Duodenal mucosa (tissue), 2 donors: Measurements from ENCODE around the gene DACT2.

Source experiments
- H3K27ac ChIP-seq: one replicate; pipeline ENCODE4 v1.7.0; 2013; ENCODE audit warnings: low read depth, low read length
- H3K27me3 ChIP-seq, 2 donors: one replicate each; pipeline ENCODE4 v1.7.0; 2013; ENCODE audit warnings: low read length in 2 of 2, control low read depth in 1 of 2; ENCODE audit not compliant: insufficient read depth in 2 of 2, control insufficient read depth in 1 of 2
- H3K36me3 ChIP-seq, 2 donors: one replicate each; pipeline ENCODE4 v1.7.0; 2013; ENCODE audit warnings: low read length in 2 of 2, control low read depth in 1 of 2; ENCODE audit not compliant: insufficient read depth in 2 of 2, control insufficient read depth in 1 of 2
- H3K4me1 ChIP-seq, 2 donors: one replicate each; pipeline ENCODE4 v1.7.0; 2013; ENCODE audit warnings: low read length in 2 of 2, control low read depth in 1 of 2; ENCODE audit not compliant: insufficient read depth in 2 of 2, control insufficient read depth in 1 of 2
- H3K4me3 ChIP-seq, 2 donors: one replicate each; pipeline ENCODE4 v1.7.0; 2013; ENCODE audit warnings: low read length in 2 of 2, low read depth in 1 of 2
- H3K9ac ChIP-seq, 2 donors: one replicate each; pipeline ENCODE4 v1.7.0; 2013; ENCODE audit warnings: low read length in 2 of 2, low read depth in 1 of 2
- H3K9me3 ChIP-seq, 2 donors: one replicate each; pipeline ENCODE4 v1.7.0; 2013; ENCODE audit warnings: low read length in 2 of 2, control low read depth in 1 of 2; ENCODE audit not compliant: control insufficient read depth in 1 of 2

DACT2 gene

DNA sequence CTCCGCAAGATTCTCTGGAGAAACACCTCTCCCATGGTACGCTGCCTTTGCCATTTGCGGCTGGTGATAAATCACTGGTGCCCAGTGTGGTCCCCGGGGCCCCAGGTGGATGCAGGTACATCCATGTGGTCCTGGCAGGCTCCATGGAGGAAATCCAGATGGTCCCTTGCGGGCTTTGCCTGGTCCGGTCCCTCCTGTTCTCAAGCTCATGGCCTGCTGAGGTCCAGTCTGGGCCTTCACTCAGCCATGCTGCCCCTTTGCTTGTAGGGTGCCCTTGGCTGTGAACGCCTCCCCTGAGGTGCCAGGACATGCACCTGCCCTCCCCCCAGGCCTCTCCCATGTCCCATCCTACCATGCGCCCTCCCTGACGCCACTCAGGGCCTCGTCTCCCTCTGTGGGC lies 21.2 kb upstream of the DACT2 start:
- H3K4me1 ChIP-seq = peaks cover 12 to 21% of the 10 kb centered on the region in 2 donors
- H3K27ac ChIP-seq = no peak overlapping the region
- H3K27me3 ChIP-seq = no peaks in the 10 kb centered on the region
- no peaks in the 10 kb centered on the region for H3K9me3 ChIP-seq
- H3K4me3 ChIP-seq = no peak overlapping the region
- H3K9ac ChIP-seq = no peak overlapping the region
- no peaks in the 10 kb centered on the region for H3K36me3 ChIP-seq

DNA sequence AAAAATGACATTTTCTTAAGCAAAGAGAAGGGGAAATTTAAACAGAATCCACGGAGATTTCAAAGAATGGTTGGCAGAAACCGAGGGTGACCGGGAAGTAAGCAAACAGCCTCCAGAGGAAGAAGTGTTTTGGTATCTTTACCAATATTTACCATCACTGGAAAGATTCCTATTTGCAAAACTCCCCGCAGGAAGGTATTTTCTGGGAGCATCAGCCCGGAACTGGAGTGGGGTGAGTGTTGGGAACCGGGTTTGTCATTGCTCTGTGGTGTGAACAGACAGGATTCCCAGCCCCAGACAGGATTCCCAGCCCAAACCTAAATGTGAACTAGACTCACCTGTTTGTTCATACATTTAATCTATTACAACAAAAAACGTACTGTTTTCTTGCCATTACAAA lies 19.2 kb upstream of the DACT2 start:
- H3K27me3 ChIP-seq = no peaks in the 10 kb centered on the region
- peaks cover 12 to 21% of the 10 kb centered on the region in 2 donors for H3K4me1 ChIP-seq

DNA sequence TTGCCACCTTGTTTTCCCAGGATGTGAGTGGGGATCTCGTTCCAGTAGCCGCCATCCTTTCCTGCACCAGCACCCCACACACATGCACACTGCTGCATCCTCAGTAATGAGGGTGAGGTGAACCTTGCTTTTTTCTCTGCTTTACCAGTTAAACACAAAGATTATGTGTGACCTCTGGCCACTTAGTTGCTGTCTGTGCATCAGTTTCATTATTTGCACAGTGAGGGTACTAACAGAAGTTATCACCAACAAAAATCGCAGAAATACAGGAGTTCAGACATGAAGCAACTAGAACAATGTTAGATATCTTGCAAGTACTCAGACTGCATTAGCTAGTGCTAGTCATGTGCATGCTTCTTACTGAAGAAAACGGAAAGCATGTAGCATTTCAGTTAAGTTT lies 17.4 kb upstream of the DACT2 start:
- Histone ChIP-seq H3K27ac (no peak overlapping the region), H3K9ac (no peak overlapping the region), H3K9me3 (no peaks in the 10 kb centered on the region), H3K36me3 (no peaks in the 10 kb centered on the region), H3K4me1 (peaks cover 5% of the 10 kb centered on the region in 2 donors), H3K4me3 (no peak overlapping the region), H3K27me3 (no peaks in the 10 kb centered on the region)

More for the DNA sequence above, 19.2 kb upstream of the DACT2 start:
- Histone ChIP-seq H3K27ac (no peak overlapping the region), H3K4me3 (no peak overlapping the region), H3K9me3 (no peaks in the 10 kb centered on the region), H3K36me3 (no peaks in the 10 kb centered on the region), H3K9ac (no peak overlapping the region)

DNA sequence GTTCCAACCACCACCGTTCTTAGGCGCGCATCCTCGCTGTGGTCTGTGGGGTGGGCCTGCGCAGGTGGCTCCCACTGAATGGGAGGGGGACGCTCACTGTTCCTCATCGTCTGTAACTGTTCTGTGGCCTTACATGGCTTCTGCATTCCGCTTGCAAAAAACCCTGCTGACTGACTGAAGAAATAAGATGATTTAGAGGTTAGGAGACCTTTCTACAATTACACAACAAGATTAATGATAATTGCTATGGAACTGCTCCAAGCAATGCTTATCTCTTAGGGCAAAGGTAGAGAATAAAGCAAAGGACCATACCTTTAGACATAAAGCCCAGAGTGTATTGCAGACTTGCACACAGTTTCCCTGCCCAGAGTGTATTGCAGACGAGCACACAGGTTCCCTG lies 14.4 kb upstream of the DACT2 start:
- H3K4me1 ChIP-seq = peaks cover 5% of the 10 kb centered on the region in 2 donors

DNA sequence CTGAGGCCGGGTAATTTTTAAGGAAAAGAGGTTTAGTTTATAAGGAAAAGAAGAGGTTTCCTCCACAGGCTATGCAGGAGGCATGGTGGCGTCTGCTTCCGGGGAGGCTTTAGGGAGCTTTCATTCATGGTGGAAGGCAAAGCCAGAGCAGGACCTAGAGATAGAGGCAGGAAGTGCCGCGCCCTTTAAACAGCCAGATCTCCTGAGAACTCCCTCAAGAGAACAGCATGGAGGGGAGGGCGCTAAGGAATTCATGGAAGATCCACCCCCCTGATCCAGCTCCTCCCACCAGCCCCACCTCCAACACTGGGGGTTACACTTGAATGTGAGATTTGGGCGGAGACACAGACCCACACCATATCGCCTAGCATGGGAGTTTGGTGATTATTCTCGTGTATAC lies 13.9 kb upstream of the DACT2 start:
- Histone ChIP-seq H3K4me3 (peak overlapping the region; percentile 53 to 57), H3K4me1 (peaks cover 5% of the 10 kb centered on the region in 2 donors), H3K36me3 (no peaks in the 10 kb centered on the region), H3K27ac (no peak overlapping the region), H3K27me3 (no peaks in the 10 kb centered on the region), H3K9me3 (no peaks in the 10 kb centered on the region), H3K9ac (peak overlapping the region in 1 of 2 donors; percentile 17)

More for the DNA sequence above, 14.4 kb upstream of the DACT2 start:
- Histone ChIP-seq H3K9ac (no peak overlapping the region), H3K4me3 (peak overlapping the region; percentile 53 to 57), H3K9me3 (no peaks in the 10 kb centered on the region), H3K36me3 (no peaks in the 10 kb centered on the region), H3K27ac (no peak overlapping the region), H3K27me3 (no peaks in the 10 kb centered on the region)

DNA sequence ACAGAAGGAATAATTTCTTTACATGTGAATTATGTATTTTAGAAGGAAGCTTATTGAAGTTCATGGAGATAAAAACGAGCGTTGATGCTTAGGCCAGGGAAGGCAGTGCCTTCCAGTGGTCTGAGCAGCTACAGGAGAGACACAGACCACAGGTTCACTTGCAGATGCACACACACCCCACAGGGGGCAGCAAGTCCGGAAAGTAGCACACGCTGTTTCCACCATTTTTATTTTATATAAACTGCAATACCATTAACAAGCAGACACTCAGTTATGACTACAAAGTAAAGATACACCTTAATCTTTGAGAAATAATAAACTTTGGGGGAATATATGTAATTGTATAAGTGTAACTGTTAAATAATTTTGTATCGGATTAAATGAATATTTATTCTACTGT lies 13.5 kb upstream of the DACT2 start:
- H3K9ac ChIP-seq = peak overlapping the region in 1 of 2 donors; percentile 17
- no peak overlapping the region for H3K27ac ChIP-seq
- no peaks in the 10 kb centered on the region for H3K27me3 ChIP-seq
- peak overlapping the region; percentile 53 to 57 for H3K4me3 ChIP-seq
- peaks cover 5% of the 10 kb centered on the region in 2 donors for H3K4me1 ChIP-seq
- H3K36me3 ChIP-seq = no peaks in the 10 kb centered on the region
- H3K9me3 ChIP-seq = no peaks in the 10 kb centered on the region

DNA sequence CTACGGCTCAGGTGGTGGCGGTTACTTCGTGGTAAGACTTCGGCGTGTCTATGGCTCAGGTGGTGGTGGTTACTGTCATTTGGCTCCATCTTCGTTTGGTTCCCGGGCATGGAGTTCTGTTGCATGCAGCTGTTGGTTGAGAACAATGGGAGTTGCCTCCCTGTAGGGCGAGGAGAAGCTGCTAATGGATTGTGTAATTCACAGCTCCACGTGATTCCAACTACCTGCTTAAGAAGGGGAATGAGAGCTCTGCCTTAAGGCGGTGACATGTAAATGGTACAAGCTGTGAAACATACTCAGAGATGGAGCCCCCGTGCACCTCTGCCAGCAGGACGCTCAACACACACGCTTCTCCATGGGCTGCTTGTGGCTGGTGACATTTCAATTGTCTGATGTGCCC lies 12.4 kb upstream of the DACT2 start:
- no peak overlapping the region for H3K4me3 ChIP-seq
- peaks cover 3 to 5% of the 10 kb centered on the region in 2 donors for H3K4me1 ChIP-seq
- no peaks in the 10 kb centered on the region for H3K27me3 ChIP-seq
- H3K9me3 ChIP-seq = no peaks in the 10 kb centered on the region
- H3K36me3 ChIP-seq = no peaks in the 10 kb centered on the region
- H3K9ac ChIP-seq = no peak overlapping the region
- H3K27ac ChIP-seq = no peak overlapping the region

DNA sequence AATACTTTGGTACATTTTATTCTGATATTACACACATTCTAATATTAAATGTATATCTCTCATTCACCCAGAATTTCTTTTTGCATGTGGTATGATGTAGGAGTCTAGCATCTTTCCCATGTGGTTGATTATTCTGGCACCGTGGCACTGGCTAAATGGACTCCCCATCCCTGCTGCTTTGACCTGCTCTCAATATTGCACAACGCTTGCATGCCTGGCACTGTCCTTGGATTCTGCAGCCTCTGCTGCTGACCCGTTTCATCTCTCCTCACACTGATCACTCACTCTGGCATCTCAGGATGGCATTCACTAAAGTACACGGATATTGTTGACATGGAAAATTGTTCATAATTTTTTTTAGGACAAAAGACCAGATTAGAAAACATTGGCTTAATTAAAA lies 11.5 kb upstream of the DACT2 start:
- Histone ChIP-seq H3K27me3 (no peaks in the 10 kb centered on the region), H3K9me3 (no peaks in the 10 kb centered on the region), H3K4me3 (no peak overlapping the region), H3K36me3 (no peaks in the 10 kb centered on the region), H3K27ac (no peak overlapping the region), H3K4me1 (no peaks in the 10 kb centered on the region), H3K9ac (no peak overlapping the region)

DNA sequence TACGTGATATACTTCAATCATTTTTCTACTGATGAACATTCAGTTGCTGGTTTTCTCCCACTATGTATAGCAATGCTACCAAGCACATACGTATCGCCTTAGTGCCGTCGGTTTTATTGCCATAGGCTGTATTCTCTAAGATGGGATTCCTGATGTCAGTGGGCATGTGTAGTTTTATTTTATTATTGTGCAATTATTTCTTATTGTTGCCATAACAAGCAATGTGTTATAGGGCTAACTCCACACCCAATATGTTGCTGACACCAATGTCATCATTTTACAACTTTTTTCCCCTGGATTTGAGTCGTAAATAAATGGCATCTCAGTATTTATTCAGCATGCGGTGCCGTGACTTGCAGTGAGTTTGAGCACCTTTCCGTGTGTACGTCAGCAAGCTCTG lies 10.8 kb upstream of the DACT2 start:
- H3K27ac ChIP-seq = no peak overlapping the region
- no peaks in the 10 kb centered on the region for H3K9me3 ChIP-seq
- no peak overlapping the region for H3K4me3 ChIP-seq
- H3K9ac ChIP-seq = no peak overlapping the region
- H3K36me3 ChIP-seq = no peaks in the 10 kb centered on the region
- no peaks in the 10 kb centered on the region for H3K4me1 ChIP-seq
- H3K27me3 ChIP-seq = no peaks in the 10 kb centered on the region

DNA sequence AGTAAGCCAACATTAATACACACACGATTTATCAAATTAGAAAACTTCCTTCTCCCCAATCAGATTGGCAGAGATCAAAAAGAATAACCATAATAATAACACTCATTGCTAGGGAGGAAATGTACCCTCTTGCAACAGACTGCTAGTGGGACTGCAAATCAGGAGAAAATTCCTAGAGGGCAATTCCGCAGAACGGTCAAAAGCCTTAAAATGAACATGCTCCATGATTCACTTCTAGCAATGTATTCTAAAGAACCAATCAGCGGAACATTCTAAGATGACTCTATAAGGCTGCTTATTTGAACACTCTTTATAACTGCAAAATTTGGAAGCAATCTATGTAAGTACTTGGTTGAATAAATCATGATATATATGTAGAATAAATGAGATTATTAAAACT lies 8.5 kb upstream of the DACT2 start:
- Histone ChIP-seq H3K27ac (no peak overlapping the region), H3K9me3 (no peaks in the 10 kb centered on the region), H3K27me3 (no peaks in the 10 kb centered on the region), H3K36me3 (no peaks in the 10 kb centered on the region), H3K9ac (no peak overlapping the region), H3K4me3 (no peak overlapping the region), H3K4me1 (no peaks in the 10 kb centered on the region)
